GM23338 (cell line): ENCODE data around the gene CD63.

Experiments
- CTCF ChIP-seq, 2 experiments: fragments of 200-600 bp in 1 of 2; sonication (generic) in 1 of 2; conservative IDR thresholded peaks; 2 replicates each; pipeline versions ENCODE4 v1.5.1 to v1.6.1; 2016 to 2017; ENCODE audit warnings: antibody characterized with exemption in 2 of 2, low read depth in 2 of 2, mild to moderate bottlenecking in 2 of 2, moderate library complexity in 1 of 2
- EZH2 ChIP-seq: fragments of 200-600 bp; sonication (generic); IDR thresholded peaks from one replicate; pipeline ENCODE4 v1.8.0; 2017; ENCODE audit warnings: antibody characterized with exemption, mild to moderate bottlenecking, low read depth; ENCODE audit not compliant: unreplicated experiment
- EZH2phosphoT487 ChIP-seq: fragments of 200-600 bp; sonication (generic); IDR thresholded peaks from one replicate; pipeline ENCODE4 v1.8.1; 2018; ENCODE audit warnings: antibody characterized with exemption; ENCODE audit not compliant: unreplicated experiment
- POLR2AphosphoS5 ChIP-seq: IDR thresholded peaks from 2 replicates; pipeline ENCODE4 v1.6.1; 2016; ENCODE audit warnings: antibody characterized with exemption, low read depth
- REST ChIP-seq: IDR thresholded peaks from one replicate; pipeline ENCODE4 v1.6.1; 2018; ENCODE audit warnings: antibody characterized with exemption; ENCODE audit not compliant: unreplicated experiment

- no peak for TF ChIP-seq CTCF (conservative IDR thresholded peaks at IDR 0.05; ENCODE audit: low read depth in 2 of 2)
- no peak for TF ChIP-seq EZH2phosphoT487
- no peak for TF ChIP-seq POLR2AphosphoS5
- no peak for TF ChIP-seq EZH2
- TF ChIP-seq REST = no peak
Observed at GRCh38 chr12:55725556-55725955, 3.3 kb downstream of the CD63 start.
